H1 (cell line): ENCODE measurements around the gene LDLRAD3. TPM values are rescaled to one million over a fixed set of nuclear protein-coding genes. Genes with fewer than 3 reads are reported as not detected.

ENCODE experiments used
- CTCF ChIA-PET: fragments of 300-600 bp; sonication (Branson Sonifier 250); formaldehyde crosslinking; loops from one replicate; lab custom pipeline; 2021; ENCODE audit not compliant: partially characterized antibody; lab: Charles Lee
- POLR2A ChIA-PET: fragments of 300-600 bp; sonication (Branson Sonifier 250); formaldehyde crosslinking; loops from one replicate; lab custom pipeline; 2021; ENCODE audit warnings: inconsistent platforms; ENCODE audit not compliant: partially characterized antibody; lab: Charles Lee
- DNase-seq, 2 experiments: peaks; one replicate each; pipeline versions ENCODE4 v3.0.0 to v3.0.0-alpha.2; 2010 to 2022; ENCODE audit warnings: low spot score in 2 of 2, low read depth in 1 of 2, mixed read lengths in 1 of 2
- FAIRE-seq: peaks from 2 replicates; lab custom pipeline; 2011; peaks lifted over from hg19 to GRCh38; lab: Jason Lieb, UNC
- H2AFZ ChIP-seq: 2 replicates; pipeline ENCODE4 v1.8.1; 2012; ENCODE audit warnings: low read length, inconsistent platforms
- H2AK5ac ChIP-seq: 2 replicates; pipeline ENCODE4 v1.6.1; 2013; ENCODE audit warnings: low read depth, low read length
- H2BK120ac ChIP-seq: replicated peaks from 2 replicates; pipeline ENCODE3; 2013; ENCODE audit warnings: low read depth, low read length, inconsistent platforms
- H2BK12ac ChIP-seq: 2 replicates; pipeline ENCODE4 v1.6.1; 2013; ENCODE audit warnings: low read depth, low read length
- H2BK15ac ChIP-seq: 2 replicates; pipeline ENCODE4 v1.6.1; 2013; ENCODE audit warnings: low read length
- H2BK20ac ChIP-seq: 2 replicates; pipeline ENCODE4 v1.6.1; 2013; ENCODE audit warnings: low read length
- H2BK5ac ChIP-seq: 2 replicates; pipeline ENCODE4 v1.6.1; 2013; ENCODE audit warnings: low read depth, low read length
- H3K14ac ChIP-seq: 2 replicates; pipeline ENCODE4 v1.6.1; 2013; ENCODE audit warnings: inconsistent platforms; ENCODE audit not compliant: insufficient read length
- H3K18ac ChIP-seq: 2 replicates; pipeline ENCODE4 v1.6.1; 2013; ENCODE audit warnings: low read length; ENCODE audit errors: extremely low read depth
- H3K23ac ChIP-seq: 2 replicates; pipeline ENCODE4 v1.6.1; 2013; ENCODE audit warnings: inconsistent platforms; ENCODE audit not compliant: insufficient read length
- H3K23me2 ChIP-seq: 2 replicates; pipeline ENCODE4 v1.6.1; 2013; ENCODE audit warnings: low read depth, low read length
- H3K27ac ChIP-seq: 2 replicates; pipeline ENCODE4 v1.6.1; 2011; ENCODE audit warnings: low read depth, low read length, inconsistent platforms
- H3K27me3 ChIP-seq, 4 experiments: replicated peaks in 1 of 4; 1 replicate in 1 of 4; 2 replicates in 3 of 4; pipeline versions ENCODE4 v1.6.1 to v1.8.1; 2011 to 2013; ENCODE audit warnings: low read length in 3 of 4, mild to moderate bottlenecking in 3 of 4, inconsistent platforms in 2 of 4, mixed read lengths in 2 of 4, moderate library complexity in 1 of 4; ENCODE audit not compliant: control insufficient read depth in 3 of 4, insufficient read depth in 3 of 4; ENCODE audit errors: extremely low read depth in 1 of 4
- H3K36me3 ChIP-seq, 4 experiments: 2 replicates each; pipeline versions ENCODE4 v1.6.1 to v1.8.1; 2011 to 2013; ENCODE audit warnings: mild to moderate bottlenecking in 4 of 4, low read length in 3 of 4, moderate library complexity in 2 of 4, control low read depth in 1 of 4, inconsistent platforms in 1 of 4; ENCODE audit not compliant: insufficient read depth in 4 of 4, control insufficient read depth in 2 of 4
- H3K4ac ChIP-seq: replicated peaks from 2 replicates; pipeline ENCODE3; 2013; ENCODE audit warnings: low read length, low read depth, mixed read lengths, inconsistent platforms; ENCODE audit not compliant: insufficient read length
- H3K4me1 ChIP-seq, 4 experiments: replicated peaks in 1 of 4; 1 replicate in 1 of 4; 2 replicates in 3 of 4; pipeline versions ENCODE4 v1.6.1 to v1.8.1; 2011 to 2013; ENCODE audit warnings: low read length in 3 of 4, inconsistent platforms in 2 of 4, mixed read lengths in 1 of 4; ENCODE audit not compliant: insufficient read depth in 4 of 4, control insufficient read depth in 3 of 4
- H3K4me2 ChIP-seq, 2 experiments: 2 replicates each; pipeline versions ENCODE4 v1.6.1 to v1.8.1; 2011 to 2013; ENCODE audit warnings: low read depth in 2 of 2, low read length in 2 of 2, control low read depth in 1 of 2, inconsistent platforms in 1 of 2, mild to moderate bottlenecking in 1 of 2; ENCODE audit not compliant: insufficient read depth in 1 of 2
- H3K4me3 ChIP-seq, 4 experiments: fragments of 200-600, 300-600 bp in 1 of 4; sonication (generic), shearing (Covaris generic), sonication (Bioruptor Twin) in 1 of 4; 2 replicates each; pipeline versions ENCODE4 v1.5.1 to v1.8.1; 2011 to 2016; ENCODE audit warnings: low read length in 4 of 4, low read depth in 3 of 4, control low read depth in 2 of 4, inconsistent platforms in 2 of 4, mild to moderate bottlenecking in 2 of 4, mixed read lengths in 1 of 4, moderate library complexity in 1 of 4; ENCODE audit not compliant: insufficient read depth in 2 of 4; ENCODE audit errors: extremely low read depth in 1 of 4
- H3K56ac ChIP-seq: replicated peaks from 2 replicates; pipeline ENCODE3; 2013; ENCODE audit warnings: low read depth, mild to moderate bottlenecking, mixed read lengths, low read length, inconsistent platforms; ENCODE audit not compliant: insufficient read length
- H3K79me1 ChIP-seq: 2 replicates; pipeline ENCODE4 v1.6.1; 2013; ENCODE audit warnings: low read depth, low read length, control low read depth
- H3K79me2 ChIP-seq, 2 experiments: 2 replicates each; pipeline versions ENCODE4 v1.6.1 to v1.8.1; 2012 to 2013; ENCODE audit warnings: low read length in 2 of 2, mild to moderate bottlenecking in 2 of 2, inconsistent platforms in 1 of 2; ENCODE audit not compliant: insufficient read depth in 2 of 2, control insufficient read depth in 1 of 2
- H3K9ac ChIP-seq, 4 experiments: replicated peaks in 1 of 4; 1 replicate in 1 of 4; 2 replicates in 3 of 4; pipeline versions ENCODE4 v1.6.1 to v1.8.1; 2011 to 2013; ENCODE audit warnings: low read depth in 3 of 4, low read length in 3 of 4, control low read depth in 2 of 4, mild to moderate bottlenecking in 2 of 4, moderate library complexity in 2 of 4, inconsistent platforms in 1 of 4; ENCODE audit errors: extremely low read depth in 1 of 4
- H3K9me3 ChIP-seq, 2 experiments: 2 replicates each; pipeline versions ENCODE4 v1.6.1 to v1.8.1; 2012 to 2013; ENCODE audit warnings: mild to moderate bottlenecking in 2 of 2, moderate library complexity in 2 of 2, control low read depth in 1 of 2, inconsistent platforms in 1 of 2, low read depth in 1 of 2, low read length in 1 of 2, mixed read lengths in 1 of 2; ENCODE audit not compliant: insufficient read depth in 2 of 2
- H4K20me1 ChIP-seq, 2 experiments: replicated peaks in 1 of 2; 2 replicates each; pipeline versions ENCODE3 to v1.8.1; 2011 to 2013; ENCODE audit warnings: inconsistent platforms in 2 of 2, low read length in 2 of 2, mild to moderate bottlenecking in 1 of 2; ENCODE audit not compliant: insufficient read depth in 2 of 2, control insufficient read depth in 1 of 2
- H4K5ac ChIP-seq: 2 replicates; pipeline ENCODE4 v1.6.1; 2013; ENCODE audit warnings: low read length, low read depth, mixed read lengths, inconsistent platforms; ENCODE audit not compliant: insufficient read length
- H4K8ac ChIP-seq: 2 replicates; pipeline ENCODE4 v1.8.0; 2013; ENCODE audit warnings: mild to moderate bottlenecking, moderate library complexity, low read length, inconsistent platforms; ENCODE audit not compliant: insufficient read depth; ENCODE audit errors: extremely low read depth
- H4K91ac ChIP-seq: replicated peaks from 2 replicates; pipeline ENCODE3; 2013; ENCODE audit warnings: low read length, mixed read lengths, inconsistent platforms; ENCODE audit not compliant: insufficient read length
- ASH2L ChIP-seq: fragments of 200-600, 300-600 bp; sonication (generic); IDR thresholded peaks from one replicate; pipeline ENCODE4 v1.7.1; 2017; ENCODE audit warnings: low read length
- HDAC6 ChIP-seq: IDR thresholded peaks from one replicate; pipeline ENCODE4 v1.7.1; 2012; ENCODE audit warnings: low read depth, mild to moderate bottlenecking, inconsistent platforms, low read length, moderate library complexity
- KDM4A ChIP-seq: IDR thresholded peaks from one replicate; pipeline ENCODE4 v1.7.1; 2012; ENCODE audit warnings: low read depth, mild to moderate bottlenecking, moderate library complexity, low read length, inconsistent platforms; ENCODE audit not compliant: severe bottlenecking
- SRF ChIP-seq: IDR thresholded peaks from 2 replicates; pipeline ENCODE4 v1.6.1; 2011; ENCODE audit warnings: mild to moderate bottlenecking, low read depth, low read length, moderate library complexity
- WGBS, 2 experiments: shearing (Covaris generic) in 1 of 2; methylation state at CpG; one replicate each; pipeline versions ENCODE4 v1.1.6 to v1.1.7; 2013 to 2015; ENCODE audit warnings: low lambda C conversion rate in 2 of 2, mixed read lengths in 2 of 2, inconsistent platforms in 1 of 2, low coverage in 1 of 2, missing lambda C conversion rate in 1 of 2; ENCODE audit not compliant: insufficient replicate concordance in 2 of 2, insufficient coverage in 1 of 2, insufficient read length in 1 of 2; ENCODE audit errors: extremely low coverage in 1 of 2, missing lambda C conversion rate in 1 of 2; 5-methylcytosine and 5-hydroxymethylcytosine counted together
- polyA plus RNA-seq, 7 experiments: library from polyadenylated mRNA; depleted of rRNA in 3 of 7; stranded (reverse) in 5 of 7; unstranded in 2 of 7; fragments of >200 nt in 5 of 7; fragments of 200-250 nt in 2 of 7; gene quantifications; 1 replicate in 5 of 7; 2 replicates in 1 of 7; 4 replicates in 1 of 7; pipeline versions ENCODE4 v1.2.1 to v1.2.3, GENCODE V29; 2011 to 2013; ENCODE audit warnings: missing spikeins in 2 of 7, mixed read lengths in 2 of 7
- total RNA-seq: library from RNA; stranded (reverse); fragmentation: NEBNext Ultra II Directional; extraction: Animal tissue kit (Norgen Biotek cat#: 25700); gene quantifications from 2 replicates; pipeline ENCODE4 v1.2.1, GENCODE V29; 2021

The LDLRAD3 gene
- total and polyA plus RNA-seq, 2 of the 8 experiments (the other 6 are each of a cell fraction or from before 2014, with no cell fraction given): 18.6 to 22.8 TPM

- 86% methylated on average over 6 of the region's 6 CpGs; no CpG with 5 or more reads in 1 of the 2 experiments for WGBS, 2 experiments
- Histone ChIP-seq H3K4me1 (peaks cover 8 to 21% (median 13%) of the 10 kb centered on the region in 4 experiments), H2BK5ac (no peak overlapping the region), H3K9ac (no peak overlapping the region), H3K79me1 (peaks cover 9% of the 10 kb centered on the region), H3K27ac (no peak overlapping the region), H3K4ac (no peak overlapping the region), H2BK12ac (no peak overlapping the region), H2AFZ (no peak overlapping the region), H3K4me3 (no peak overlapping the region), H3K23me2 (no peaks in the 10 kb centered on the region), H4K8ac (no peak overlapping the region), H3K79me2 (peaks cover 13 to 84% of the 10 kb centered on the region in 2 experiments), H2BK15ac (no peak overlapping the region), H3K36me3 (peaks cover 0 to 5% (median 0%) of the 10 kb centered on the region in 4 experiments; a peak in 1 of 8 replicates), H4K5ac (no peak overlapping the region), H3K56ac (no peak overlapping the region), H3K23ac (no peak overlapping the region), H3K14ac (no peak overlapping the region), H2AK5ac (no peak overlapping the region), H4K91ac (no peak overlapping the region), H3K4me2 (no peak overlapping the region), H3K27me3 (no peaks in the 10 kb centered on the region), H3K9me3 (peaks cover 7 to 11% of the 10 kb centered on the region in 2 experiments; a peak in 3 of 4 replicates), H2BK20ac (no peak overlapping the region), H4K20me1 (peaks cover 0 to 6% of the 10 kb centered on the region in 2 experiments), H3K18ac (no peak overlapping the region), H2BK120ac (no peak overlapping the region)
- TF ChIP-seq SRF (no peak), HDAC6 (no peak), ASH2L (no peak), KDM4A (no peak)
- CTCF ChIA-PET: interaction anchor here (0.9 to 3.0 kb wide), 2 partner anchors 34 to 155 kb away, joined by 3 to 10 read pairs; no protein-coding TSS in a partner anchor
- DNase-seq: no peak
- FAIRE-seq: no peak
- POLR2A ChIA-PET: no interaction called here
Measured at GRCh38 chr11:35976434-35976833, 32.6 kb downstream of the LDLRAD3 start.
